HL-60 (cell line): ENCODE measurements around the gene SLC6A6.

ENCODE experiments used
- POLR2AphosphoS5 ChIP-seq: IDR thresholded peaks from 2 replicates; pipeline ENCODE4 v1.6.1; 2012; ENCODE audit warnings: low read depth
- TF ChIP-seq, protein P1 (sequence below): IDR thresholded peaks from one replicate; pipeline ENCODE4 v1.5.1; 2011; ENCODE audit warnings: low read length, control low read depth, inconsistent platforms; ENCODE audit not compliant: insufficient read depth

DNA sequence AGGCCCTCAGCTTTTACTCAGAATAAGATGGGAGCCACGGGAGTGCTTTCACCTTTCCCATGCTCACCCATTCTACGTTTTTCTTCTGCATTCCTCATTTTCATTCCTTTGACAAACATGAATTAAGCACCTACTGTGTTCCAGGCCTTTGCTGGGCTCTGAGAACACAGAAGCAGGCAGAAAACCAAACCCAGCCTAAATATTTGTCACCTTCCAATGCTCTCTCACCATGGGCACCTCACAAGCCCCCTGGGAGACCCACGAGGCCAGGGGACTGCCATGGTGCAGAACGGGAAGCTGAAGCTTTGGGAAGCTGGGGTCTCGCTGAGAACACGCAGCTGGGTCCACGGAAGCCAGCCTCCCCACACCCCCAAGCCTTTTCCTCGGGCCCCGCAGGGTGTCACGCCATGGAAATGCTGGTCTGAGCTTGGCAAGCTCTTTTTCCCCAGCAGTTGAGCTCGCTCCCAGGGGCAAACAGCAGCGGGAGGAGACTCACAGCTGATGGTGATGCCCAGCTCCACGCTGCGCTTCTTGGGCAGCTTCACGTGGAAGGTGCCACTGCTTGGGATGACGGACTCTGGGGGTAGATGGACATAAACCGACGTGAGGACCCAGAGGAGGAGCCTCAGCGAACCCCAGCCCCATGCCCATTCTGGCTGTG, 110.0 kb downstream of the SLC6A6 start:
- no peak for TF ChIP-seq POLR2AphosphoS5
- TF ChIP-seq, protein P1, sequence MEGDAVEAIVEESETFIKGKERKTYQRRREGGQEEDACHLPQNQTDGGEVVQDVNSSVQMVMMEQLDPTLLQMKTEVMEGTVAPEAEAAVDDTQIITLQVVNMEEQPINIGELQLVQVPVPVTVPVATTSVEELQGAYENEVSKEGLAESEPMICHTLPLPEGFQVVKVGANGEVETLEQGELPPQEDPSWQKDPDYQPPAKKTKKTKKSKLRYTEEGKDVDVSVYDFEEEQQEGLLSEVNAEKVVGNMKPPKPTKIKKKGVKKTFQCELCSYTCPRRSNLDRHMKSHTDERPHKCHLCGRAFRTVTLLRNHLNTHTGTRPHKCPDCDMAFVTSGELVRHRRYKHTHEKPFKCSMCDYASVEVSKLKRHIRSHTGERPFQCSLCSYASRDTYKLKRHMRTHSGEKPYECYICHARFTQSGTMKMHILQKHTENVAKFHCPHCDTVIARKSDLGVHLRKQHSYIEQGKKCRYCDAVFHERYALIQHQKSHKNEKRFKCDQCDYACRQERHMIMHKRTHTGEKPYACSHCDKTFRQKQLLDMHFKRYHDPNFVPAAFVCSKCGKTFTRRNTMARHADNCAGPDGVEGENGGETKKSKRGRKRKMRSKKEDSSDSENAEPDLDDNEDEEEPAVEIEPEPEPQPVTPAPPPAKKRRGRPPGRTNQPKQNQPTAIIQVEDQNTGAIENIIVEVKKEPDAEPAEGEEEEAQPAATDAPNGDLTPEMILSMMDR: no peak
